Fibroblast of gingiva (primary cell): ENCODE results near the gene MYH2.
"Not testable (repeated sequence)": the region's sequence is repeated elsewhere in the genome, so short reads cannot be mapped to it uniquely, and the experiment has no call there.

ENCODE experiments used
- DNase-seq: peaks from one replicate; pipeline ENCODE4 v3.0.0-alpha.2; 2011; ENCODE audit warnings: low read depth

MYH2 gene

GRCh38 chr17:10549096-10549842, at the start of gene MYH2:
Gene MYH2 (minus strand): TSS chr17:10549658. CDS start chr17:10547920, 1,738 bp downstream.
- no peak for DNase-seq

- no peak for DNase-seq
Observed at GRCh38 chr17:10598621-10599020, 49.2 kb upstream of the MYH2 start.

DNA sequence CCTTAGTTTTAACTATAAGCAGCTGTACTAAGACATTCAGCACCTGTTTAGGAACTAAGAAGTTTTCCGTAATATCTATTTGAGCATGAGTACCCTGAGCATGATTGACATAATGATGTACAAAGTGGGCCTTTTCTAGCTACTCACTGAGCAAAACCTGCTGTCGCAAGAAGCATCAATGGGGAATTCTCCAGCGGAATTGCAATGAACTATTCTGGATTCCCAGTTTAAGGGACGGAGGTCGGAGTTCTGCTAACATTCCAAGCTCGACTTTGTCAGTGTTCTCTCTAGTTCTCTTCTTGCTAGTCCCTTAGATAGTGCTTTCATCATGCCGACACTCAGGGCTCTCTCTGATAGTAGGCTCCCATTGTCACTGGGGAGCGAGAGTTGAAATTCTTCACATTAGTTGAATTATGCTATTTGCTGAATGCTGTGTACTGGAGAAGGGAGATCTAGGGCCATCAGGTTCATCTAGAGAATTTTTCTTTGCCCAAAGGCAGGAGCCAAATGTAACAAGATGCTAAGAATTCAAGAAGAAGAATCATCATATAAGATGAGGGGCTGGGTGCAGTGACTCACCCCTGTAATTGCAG, 40.2 kb upstream of the MYH2 start:
- no peak for DNase-seq

- DNase-seq, result no peak
Observed at GRCh38 chr17:10585529-10585928, 36.1 kb upstream of the MYH2 start.

GRCh38 chr17:10583834-10584233, 34.4 kb upstream of the MYH2 start:
- no peak for DNase-seq

- no peak for DNase-seq
Observed at GRCh38 chr17:10579270-10579669, 29.8 kb upstream of the MYH2 start.

DNA sequence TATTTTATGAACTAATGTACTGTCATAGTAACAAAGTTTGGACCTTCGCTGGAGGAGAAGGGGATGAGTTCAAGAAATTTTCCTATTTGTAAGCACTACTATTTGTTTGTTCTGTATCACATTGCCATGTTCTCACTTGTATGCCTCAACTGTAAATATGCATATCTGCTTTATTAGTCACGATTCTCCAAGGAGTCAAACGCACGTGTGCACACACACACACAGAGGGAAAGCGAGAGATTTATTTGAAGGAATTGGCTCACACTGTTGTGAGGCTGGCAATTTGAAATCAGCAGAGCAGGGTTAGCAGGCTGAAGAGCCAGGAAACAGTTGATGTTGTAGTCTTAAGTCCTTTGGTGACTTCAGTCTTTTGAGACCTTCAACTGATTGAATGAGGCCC, 24.9 kb upstream of the MYH2 start:
- DNase-seq, result no peak

DNA sequence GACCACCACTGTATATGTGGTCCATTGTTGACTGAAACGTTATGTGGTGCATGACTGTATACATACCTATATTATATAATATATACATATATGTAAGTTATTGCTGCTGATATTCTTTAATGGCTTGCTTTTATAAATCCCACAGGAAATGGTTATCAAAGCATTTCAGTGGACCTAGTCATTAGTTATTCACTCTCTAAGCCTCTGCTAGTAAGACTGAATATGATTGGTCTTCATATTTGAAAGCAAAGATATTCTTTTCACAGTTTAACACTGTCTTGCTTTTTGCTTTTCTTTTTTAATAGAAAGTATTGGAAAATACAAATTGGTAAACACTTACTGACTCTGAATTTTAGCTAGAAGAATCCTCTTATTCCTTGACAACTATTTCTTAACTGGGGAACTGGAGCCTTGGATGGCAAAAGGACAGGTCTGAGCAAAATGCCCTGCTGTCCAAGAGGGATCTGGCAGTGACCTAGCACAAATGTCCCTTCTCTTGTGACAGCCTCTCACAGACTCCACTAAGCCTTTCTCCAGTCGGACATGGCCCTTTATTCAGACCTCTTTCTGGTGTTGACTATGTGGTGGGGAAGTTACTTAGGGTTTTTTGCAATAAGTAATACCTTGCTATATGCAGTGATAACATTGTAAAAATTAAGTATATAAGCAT, 14.7 kb upstream of the MYH2 start:
- no peak for DNase-seq

DNA sequence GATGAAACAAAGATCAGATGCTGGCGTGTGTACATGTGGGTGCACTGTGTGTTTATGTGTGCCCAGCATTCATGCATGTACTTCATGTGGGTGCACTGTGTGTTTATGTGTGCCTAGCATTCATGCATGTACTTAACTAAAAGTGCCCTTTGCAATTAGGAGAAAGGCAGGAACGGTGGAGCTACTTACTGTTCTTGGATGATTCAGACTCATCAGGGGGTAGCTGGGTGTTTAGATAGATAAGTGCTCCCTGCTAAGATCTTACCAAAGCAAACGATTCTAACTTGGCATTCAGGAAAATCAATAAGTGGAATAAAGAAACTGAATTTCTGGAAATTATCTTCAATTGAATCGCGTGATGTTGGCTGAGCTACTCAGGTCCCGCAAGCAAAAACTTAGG, 8.6 kb upstream of the MYH2 start:
- no peak for DNase-seq

- no peak for DNase-seq
Observed at GRCh38 chr17:10557422-10557821, 8.0 kb upstream of the MYH2 start.

GRCh38 chr17:10556301-10557005, 7.0 kb upstream of the MYH2 start:
- no peak for DNase-seq

DNA sequence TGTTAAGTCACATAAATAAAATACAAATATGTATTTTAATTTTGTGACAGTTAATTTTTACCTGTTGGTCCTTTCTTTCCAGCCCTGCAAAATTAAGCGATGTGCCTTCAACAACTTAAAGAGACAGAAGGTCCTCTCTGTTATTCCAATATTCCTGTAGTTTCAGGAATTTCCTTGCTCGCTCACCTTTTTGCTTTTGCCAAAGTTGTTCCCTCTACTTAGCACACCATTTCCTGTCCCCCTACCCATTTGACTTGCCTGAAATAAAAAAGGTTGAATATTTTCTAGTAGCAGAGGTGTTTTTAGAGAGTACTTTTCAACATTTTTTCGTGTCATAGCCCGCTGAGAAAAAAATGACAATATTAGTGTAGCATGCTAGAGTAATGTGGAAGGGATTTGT, 556 bp upstream of the MYH2 start:
- DNase-seq, result no peak

DNA sequence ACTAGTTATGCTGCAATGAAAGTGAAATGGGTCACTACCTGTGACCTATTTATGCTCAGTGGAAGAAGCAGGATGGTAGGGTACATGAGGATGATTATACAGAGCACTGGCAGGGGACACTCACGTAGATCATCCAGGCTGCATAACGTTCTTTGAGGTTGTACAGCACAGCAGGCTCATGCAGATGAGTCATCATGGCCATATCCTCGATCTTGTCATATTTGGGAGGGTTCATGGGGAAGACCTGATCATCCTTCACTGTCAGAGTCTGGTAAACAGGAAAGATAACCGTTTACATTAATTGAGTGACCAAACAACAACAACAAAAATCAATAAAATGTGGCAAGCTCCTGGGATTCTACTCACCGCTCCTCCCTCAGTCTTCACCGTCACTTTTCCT, 2.1 kb downstream of the MYH2 start:
- DNase-seq, result no peak

GRCh38 chr17:10543486-10543885, 6.0 kb downstream of the MYH2 start:
- not testable (repeated sequence) for DNase-seq

GRCh38 chr17:10541179-10541578, 8.3 kb downstream of the MYH2 start:
- not testable (repeated sequence) for DNase-seq

DNA sequence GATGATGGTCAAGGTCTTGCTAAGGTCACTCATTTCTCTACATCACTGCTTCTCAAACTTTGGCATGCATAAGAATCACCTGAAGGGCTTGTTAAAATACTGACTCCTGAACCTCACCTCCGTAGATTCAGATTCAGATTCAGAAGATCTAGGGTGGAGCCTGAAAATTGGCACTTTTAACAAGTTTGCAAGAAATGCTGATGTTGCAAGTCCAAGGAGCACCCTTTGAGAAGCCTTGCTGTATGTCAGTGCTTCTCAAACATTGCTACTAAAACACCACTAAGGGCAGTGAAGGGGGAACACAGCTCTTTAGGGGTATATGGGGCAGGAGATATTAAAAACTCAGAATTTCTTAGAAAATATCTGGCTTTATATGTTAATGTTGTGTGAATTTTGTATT, 17.4 kb downstream of the MYH2 start:
- DNase-seq, result no peak

GRCh38 chr17:10527419-10527818, 22.0 kb downstream of the MYH2 start:
- DNase-seq, result no peak

DNA sequence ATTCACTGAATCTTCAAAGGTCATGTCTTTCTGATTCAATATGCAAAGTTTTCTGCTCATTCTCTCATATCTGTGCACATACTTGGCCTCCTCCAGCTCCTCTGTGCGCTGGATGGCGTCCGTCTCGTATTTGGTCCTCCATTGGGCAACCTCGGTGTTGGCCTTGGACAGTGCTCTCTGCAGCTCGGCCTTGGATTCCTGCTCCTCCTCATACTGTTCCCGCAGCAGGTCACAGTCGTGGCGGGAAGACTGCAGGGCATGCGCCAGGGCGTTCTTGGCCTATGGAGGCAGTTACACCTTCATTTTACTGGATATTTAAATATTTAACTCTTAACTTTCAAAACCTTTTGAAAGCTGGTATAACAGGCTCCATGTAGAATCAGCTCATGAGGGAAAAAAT, 22.9 kb downstream of the MYH2 start:
- no peak for DNase-seq

DNA sequence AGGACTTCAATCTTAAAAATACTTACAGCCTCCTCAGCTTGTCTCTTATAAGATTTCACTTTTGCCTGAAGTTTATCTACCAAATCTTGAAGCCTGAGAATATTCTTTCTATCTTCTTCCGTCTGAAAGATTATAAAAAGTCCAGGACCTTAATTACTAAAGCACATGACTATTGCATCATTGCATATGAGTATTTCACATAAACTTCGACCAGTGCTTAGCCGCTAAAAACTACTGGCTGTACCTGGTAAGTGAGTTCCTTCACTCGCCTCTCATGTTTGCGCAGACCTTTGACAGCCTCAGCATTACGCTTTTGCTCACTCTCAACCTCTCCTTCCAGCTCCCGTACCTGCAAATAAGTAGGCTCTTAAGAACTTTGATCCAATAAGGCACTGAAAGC, 26.4 kb downstream of the MYH2 start:
- no peak for DNase-seq

DNA sequence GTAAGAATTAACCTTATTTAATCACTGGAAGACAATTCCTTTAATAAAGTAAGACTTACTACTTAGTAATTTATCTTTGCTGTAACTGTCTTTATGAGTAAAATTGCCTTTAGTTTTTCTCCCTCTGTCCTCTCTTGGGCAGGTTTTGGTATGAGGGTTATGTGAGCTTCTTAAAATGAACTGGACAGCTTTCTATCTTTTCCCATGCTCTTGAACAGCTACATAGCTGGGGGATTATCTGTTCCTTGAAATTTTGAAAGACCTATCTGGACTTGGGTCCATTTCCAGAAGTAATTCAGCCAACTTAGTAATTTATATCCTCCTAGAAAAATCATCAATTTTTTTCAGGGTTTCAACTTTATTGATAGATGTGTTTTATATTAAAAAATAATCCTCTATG, 27.5 kb downstream of the MYH2 start:
- no peak for DNase-seq

DNA sequence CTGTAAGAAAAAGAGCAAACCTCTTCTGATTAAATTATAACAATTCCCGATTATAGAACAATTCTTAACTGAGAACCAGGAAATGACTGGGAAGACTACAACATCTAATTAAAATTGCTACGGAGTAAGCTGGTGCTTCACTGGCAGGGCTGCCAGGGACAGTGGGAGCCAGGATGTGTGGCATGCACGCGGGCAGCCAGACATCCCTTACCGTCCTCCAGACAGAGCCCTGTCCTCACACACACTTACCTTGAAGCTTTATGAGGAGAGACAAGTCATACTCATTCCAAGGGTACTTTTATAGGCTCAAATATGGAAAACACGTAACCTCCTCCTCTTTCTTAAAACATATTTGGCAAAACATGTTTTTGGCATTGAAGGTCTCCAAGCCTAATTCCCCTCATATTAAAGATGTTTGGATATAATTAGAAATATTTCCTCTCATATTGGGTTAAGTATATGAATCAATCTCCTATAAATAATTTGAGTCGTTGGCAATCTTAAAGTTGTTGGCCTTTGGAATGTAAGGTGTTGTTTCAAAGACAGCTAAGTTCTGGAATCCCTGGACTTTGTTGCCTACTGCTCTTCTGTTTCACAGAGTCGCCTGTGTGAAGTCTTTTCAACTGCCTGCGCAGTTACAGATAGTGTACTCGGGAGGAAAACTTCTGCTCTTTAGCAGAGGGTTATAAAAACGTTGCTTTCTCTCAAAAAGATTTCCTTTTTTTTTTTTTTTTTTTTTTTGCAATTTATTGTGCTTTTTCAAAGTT, 31.0 kb downstream of the MYH2 start, which contains the start of gene MYH1:
TSS of gene MYH1 (minus strand) at position 272 of the 767 bp plus-strand sequence. CDS start 1,900 bp downstream, outside the sequence.
- no peak for DNase-seq

GRCh38 chr17:10516638-10517037, 32.8 kb downstream of the MYH2 start:
- DNase-seq, result no peak
